Mesenchymal stem cell (in vitro differentiated cells and primary cell): Measurements from ENCODE around the gene ZNF92.

Source experiments
- DNase-seq: peaks from one replicate; pipeline ENCODE4 v3.0.0-alpha.2; 2013
- H2AFZ ChIP-seq: one replicate; pipeline ENCODE4 v1.6.1; 2013; ENCODE audit warnings: low read depth, mild to moderate bottlenecking, control low read depth, inconsistent platforms, low read length, moderate library complexity
- H2AK5ac ChIP-seq: 2 replicates; pipeline ENCODE4 v1.6.1; 2013; ENCODE audit warnings: low read length, moderate library complexity, mild to moderate bottlenecking, inconsistent platforms; ENCODE audit not compliant: severe bottlenecking
- H2BK120ac ChIP-seq: one replicate; pipeline ENCODE4 v1.6.1; 2013; ENCODE audit warnings: low read depth, mild to moderate bottlenecking, inconsistent platforms, low read length, moderate library complexity
- H2BK12ac ChIP-seq, 2 experiments: one replicate each; pipeline ENCODE4 v1.6.1; 2013; ENCODE audit warnings: inconsistent platforms in 2 of 2, low read length in 2 of 2, mild to moderate bottlenecking in 2 of 2, moderate library complexity in 2 of 2, control low read depth in 1 of 2
- H2BK15ac ChIP-seq: one replicate; pipeline ENCODE4 v1.6.1; 2013; ENCODE audit warnings: mild to moderate bottlenecking, low read depth, inconsistent platforms; ENCODE audit not compliant: poor library complexity, severe bottlenecking
- H2BK5ac ChIP-seq: 2 replicates; pipeline ENCODE4 v1.6.1; 2013; ENCODE audit warnings: low read depth, mild to moderate bottlenecking, low read length, control low read depth, inconsistent platforms; ENCODE audit not compliant: poor library complexity, severe bottlenecking
- H3K14ac ChIP-seq, 2 experiments: one replicate each; pipeline ENCODE4 v1.6.1; 2013; ENCODE audit warnings: inconsistent platforms in 2 of 2, low read length in 2 of 2, control low read depth in 1 of 2, mild to moderate bottlenecking in 1 of 2, moderate library complexity in 1 of 2
- H3K18ac ChIP-seq, 2 experiments: one replicate each; pipeline ENCODE4 v1.6.1; 2013; ENCODE audit warnings: inconsistent platforms in 2 of 2, low read length in 2 of 2, control low read depth in 1 of 2, low read depth in 1 of 2, mild to moderate bottlenecking in 1 of 2
- H3K23ac ChIP-seq, 2 experiments: one replicate each; pipeline ENCODE4 v1.6.1; 2013; ENCODE audit warnings: inconsistent platforms in 2 of 2, low read length in 2 of 2, mild to moderate bottlenecking in 2 of 2, moderate library complexity in 2 of 2, control low read depth in 1 of 2
- H3K27ac ChIP-seq: 2 replicates; pipeline ENCODE4 v1.5.1; 2013; ENCODE audit warnings: mild to moderate bottlenecking, moderate library complexity, low read length, control low read depth, inconsistent platforms; ENCODE audit not compliant: poor library complexity, severe bottlenecking
- H3K27me3 ChIP-seq, 2 experiments: 2 replicates each; pipeline versions ENCODE4 v1.6.1 to v1.7.0; 2013; ENCODE audit warnings: low read length in 2 of 2, mild to moderate bottlenecking in 2 of 2, moderate library complexity in 2 of 2, control low read depth in 1 of 2, inconsistent platforms in 1 of 2; ENCODE audit not compliant: control insufficient read depth in 1 of 2, insufficient read depth in 1 of 2
- H3K36me3 ChIP-seq, 2 experiments: 2 replicates each; pipeline versions ENCODE4 v1.6.1 to v1.7.0; 2013; ENCODE audit warnings: low read length in 2 of 2, control low read depth in 1 of 2, inconsistent platforms in 1 of 2, low read depth in 1 of 2, mild to moderate bottlenecking in 1 of 2; ENCODE audit not compliant: insufficient read depth in 2 of 2, control insufficient read depth in 1 of 2
- H3K4ac ChIP-seq, 2 experiments: one replicate each; pipeline ENCODE4 v1.6.1; 2013; ENCODE audit warnings: inconsistent platforms in 2 of 2, low read length in 2 of 2, mild to moderate bottlenecking in 2 of 2, moderate library complexity in 2 of 2, control low read depth in 1 of 2, low read depth in 1 of 2
- H3K4me1 ChIP-seq: 2 replicates; pipeline ENCODE4 v1.6.1; 2013; ENCODE audit warnings: low read depth, low read length, control low read depth; ENCODE audit not compliant: control insufficient read depth, insufficient read depth
- H3K4me2 ChIP-seq: 2 replicates; pipeline ENCODE4 v1.6.1; 2013; ENCODE audit warnings: low read length, mild to moderate bottlenecking, inconsistent platforms; ENCODE audit not compliant: poor library complexity, severe bottlenecking
- H3K4me3 ChIP-seq, 2 experiments: 2 replicates each; pipeline versions ENCODE4 v1.5.1 to v1.7.0; 2013; ENCODE audit warnings: low read length in 2 of 2, mild to moderate bottlenecking in 2 of 2, control low read depth in 1 of 2, low read depth in 1 of 2; ENCODE audit not compliant: insufficient read depth in 1 of 2
- H3K79me1 ChIP-seq: replicated peaks from 2 replicates; pipeline ENCODE4 v1.6.1; 2013; ENCODE audit warnings: mild to moderate bottlenecking, control low read depth, low read length, inconsistent platforms; ENCODE audit not compliant: poor library complexity, severe bottlenecking
- H3K9ac ChIP-seq: 2 replicates; pipeline ENCODE4 v1.7.0; 2013; ENCODE audit warnings: mild to moderate bottlenecking, low read length, moderate library complexity
- H3K9me3 ChIP-seq: 2 replicates; pipeline ENCODE4 v1.7.0; 2013; ENCODE audit warnings: mild to moderate bottlenecking, low read length; ENCODE audit not compliant: control insufficient read depth
- H4K8ac ChIP-seq: one replicate; pipeline ENCODE4 v1.6.1; 2013; ENCODE audit warnings: inconsistent platforms, mild to moderate bottlenecking, low read length, moderate library complexity
- H4K91ac ChIP-seq: one replicate; pipeline ENCODE4 v1.6.1; 2013; ENCODE audit warnings: mild to moderate bottlenecking, low read length, inconsistent platforms
- WGBS: methylation state at CpG from one replicate; pipeline ENCODE4 v1.1.7; 2013; ENCODE audit warnings: mixed read lengths; 5-methylcytosine and 5-hydroxymethylcytosine counted together

Gene ZNF92

GRCh38 chr7:65448816-65449504 lies 75.3 kb downstream of the ZNF92 start:
- Histone ChIP-seq H3K4ac (no peak overlapping the region), H3K4me1 (no peaks in the 10 kb centered on the region), H3K9ac (peak overlapping the region; percentile 83), H3K14ac (no peak overlapping the region), H2AK5ac (no peak overlapping the region), H4K8ac (no peak overlapping the region), H3K18ac (no peak overlapping the region), H2BK15ac (no peak overlapping the region), H2AFZ (no peak overlapping the region), H3K27me3 (no peaks in the 10 kb centered on the region), H4K91ac (no peak overlapping the region), H2BK12ac (no peak overlapping the region), H3K27ac (no peak overlapping the region), H3K4me3 (no peak overlapping the region), H3K4me2 (no peak overlapping the region), H2BK5ac (no peak overlapping the region), H3K9me3 (no peaks in the 10 kb centered on the region), H3K79me1 (no peaks in the 10 kb centered on the region), H3K36me3 (no peaks in the 10 kb centered on the region), H2BK120ac (no peak overlapping the region), H3K23ac (no peak overlapping the region)
- no peak for DNase-seq

DNA sequence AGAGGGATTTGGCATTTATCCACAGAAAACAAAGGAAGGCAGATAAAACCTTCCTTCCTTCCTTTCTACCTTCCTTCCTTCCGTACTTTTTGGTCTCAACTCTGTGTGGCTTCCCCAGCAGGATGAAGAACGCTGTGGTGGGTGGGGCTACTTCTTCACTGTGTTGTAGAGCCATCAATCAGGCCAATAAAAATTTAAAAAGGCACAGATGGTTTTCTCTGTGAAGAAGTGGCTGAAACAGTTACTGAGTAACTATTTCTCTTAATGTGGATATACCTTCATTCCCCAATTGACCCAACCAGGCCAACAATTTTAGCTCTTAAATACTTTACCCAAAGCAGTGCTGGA lies 75.8 kb downstream of the ZNF92 start:
- H4K8ac ChIP-seq: no peak overlapping the region
- H2BK120ac ChIP-seq: no peak overlapping the region
- no peaks in the 10 kb centered on the region for H3K36me3 ChIP-seq
- no peak overlapping the region for H3K4me2 ChIP-seq
- H3K4me1 ChIP-seq: no peaks in the 10 kb centered on the region
- H2BK12ac ChIP-seq: no peak overlapping the region
- peak overlapping the region; percentile 83 for H3K9ac ChIP-seq
- no peak overlapping the region for H4K91ac ChIP-seq
- WGBS: no CpG with 5 or more reads among the region's 2 CpGs
- H3K4ac ChIP-seq: no peak overlapping the region
- DNase-seq: no peak
- H3K9me3 ChIP-seq: no peaks in the 10 kb centered on the region
- H3K79me1 ChIP-seq: no peaks in the 10 kb centered on the region
- H3K18ac ChIP-seq: no peak overlapping the region
- no peak overlapping the region for H2AK5ac ChIP-seq
- H2BK15ac ChIP-seq: no peak overlapping the region
- H2BK5ac ChIP-seq: no peak overlapping the region
- no peak overlapping the region for H3K23ac ChIP-seq
- no peak overlapping the region for H3K27ac ChIP-seq
- no peak overlapping the region for H2AFZ ChIP-seq
- no peak overlapping the region for H3K4me3 ChIP-seq
- no peak overlapping the region for H3K14ac ChIP-seq
- H3K27me3 ChIP-seq: no peaks in the 10 kb centered on the region
